HepG2 (cell line): ENCODE results near the gene SLC22A23. TPM values are rescaled to one million over a fixed set of nuclear protein-coding genes. Genes with fewer than 3 reads are reported as not detected.
A peak's percentile ranks its signal among the peaks of the same experiment; 100 is the strongest.

Experiments
- JARID2 ChIP-seq: sonication (generic); formaldehyde crosslinking; IDR thresholded peaks from 2 replicates; pipeline ENCODE4 v1.8.1; 2023; ENCODE audit warnings: missing genetic modification reagents, inconsistent platforms; ENCODE audit not compliant: insufficient replicate concordance
- KLF15 ChIP-seq: sonication (generic); formaldehyde crosslinking; IDR thresholded peaks from 2 replicates; pipeline ENCODE4 v1.8.1; 2023; ENCODE audit warnings: borderline replicate concordance, mild to moderate bottlenecking, inconsistent platforms, missing genetic modification reagents, mixed read lengths
- RARA ChIP-seq: IDR thresholded peaks from 2 replicates; pipeline ENCODE4 v1.6.1; 2016; ENCODE audit warnings: missing genetic modification reagents, missing compliant biosample characterization
- SMAD9 ChIP-seq: sonication (generic); formaldehyde crosslinking; IDR thresholded peaks from 2 replicates; pipeline ENCODE4 v1.5.1; 2020; ENCODE audit warnings: mild to moderate bottlenecking, missing genetic modification reagents
- SMARCC2 ChIP-seq: fragments of 450-650 bp; IDR thresholded peaks from 2 replicates; pipeline ENCODE4 v1.6.1; 2017; ENCODE audit warnings: antibody characterized with exemption, mild to moderate bottlenecking
- SMYD3 ChIP-seq: sonication (generic); formaldehyde crosslinking; IDR thresholded peaks from 2 replicates; pipeline ENCODE4 v1.8.1; 2023; ENCODE audit warnings: mild to moderate bottlenecking, missing genetic modification reagents
- SNAPC2 ChIP-seq: sonication (generic); formaldehyde crosslinking; IDR thresholded peaks from 2 replicates; pipeline ENCODE4 v1.8.1; 2022; ENCODE audit warnings: mild to moderate bottlenecking, missing genetic modification reagents
- SP4 ChIP-seq: sonication (generic); formaldehyde crosslinking; IDR thresholded peaks from 2 replicates; pipeline ENCODE4 v1.8.1; 2023; ENCODE audit warnings: mild to moderate bottlenecking, missing genetic modification reagents
- SRY ChIP-seq: sonication (generic); formaldehyde crosslinking; IDR thresholded peaks from 2 replicates; pipeline ENCODE4 v1.8.0; 2022; ENCODE audit warnings: mild to moderate bottlenecking, missing genetic modification reagents
- TFDP1 ChIP-seq: IDR thresholded peaks from 2 replicates; pipeline ENCODE4 v1.6.1; 2016; ENCODE audit warnings: missing compliant biosample characterization, missing genetic modification reagents, borderline replicate concordance
- ZBTB39 ChIP-seq: sonication (generic); formaldehyde crosslinking; IDR thresholded peaks from 2 replicates; pipeline ENCODE4 v1.5.0; 2020; ENCODE audit warnings: missing genetic modification reagents
- ZEB1 ChIP-seq: IDR thresholded peaks from 2 replicates; pipeline ENCODE4 v1.6.1; 2012; ENCODE audit warnings: mild to moderate bottlenecking, low read depth, inconsistent platforms; ENCODE audit not compliant: insufficient replicate concordance
- ZNF12 ChIP-seq: sonication (generic); formaldehyde crosslinking; IDR thresholded peaks from 2 replicates; pipeline ENCODE4 v1.5.0; 2020; ENCODE audit warnings: missing genetic modification reagents
- ZNF605 ChIP-seq: sonication (generic); formaldehyde crosslinking; IDR thresholded peaks from 2 replicates; pipeline ENCODE4 v1.8.0; 2022; ENCODE audit warnings: mild to moderate bottlenecking, missing genetic modification reagents
- ZNF644 ChIP-seq: IDR thresholded peaks from 2 replicates; pipeline ENCODE4 v1.6.1; 2016; ENCODE audit warnings: low read depth
- ZNF766 ChIP-seq: sonication (generic); formaldehyde crosslinking; IDR thresholded peaks from 2 replicates; pipeline ENCODE4 v1.5.0; 2020; ENCODE audit warnings: missing genetic modification reagents, borderline replicate concordance
- polyA plus RNA-seq, 8 experiments: library from polyadenylated mRNA; depleted of rRNA in 3 of 8; stranded (reverse) in 7 of 8; unstranded in 1 of 8; fragments of >200 nt; fragmentation: Illumina TruSeq in 4 of 8; extraction: Trizol in 4 of 8; gene quantifications; 2 replicates each; pipeline versions ENCODE4 v1.2.1 to v1.2.3, GENCODE V29; 2011 to 2016; ENCODE audit warnings: low read depth in 4 of 8, missing spikeins in 1 of 8, mixed read lengths in 1 of 8; ENCODE audit not compliant: insufficient read depth in 1 of 8
- total RNA-seq, 5 experiments: library from RNA; depleted of rRNA; stranded (reverse); fragments of >200 nt; fragmentation: Illumina TruSeq; extraction: Trizol; gene quantifications; 2 replicates each; pipeline ENCODE4 v1.2.3, GENCODE V29; 2016; ENCODE audit warnings: low read depth in 1 of 5
- TF ChIP-seq, protein P1 (sequence below): fragments of 450-650 bp; IDR thresholded peaks from 2 replicates; pipeline ENCODE4 v1.6.1; 2016
- TF ChIP-seq, protein P2 (sequence below): sonication (generic); formaldehyde crosslinking; conservative IDR thresholded peaks from 2 replicates; pipeline ENCODE4 v1.8.0; 2022; ENCODE audit warnings: missing genetic modification reagents
- TF ChIP-seq, protein P3 (sequence below): sonication (generic); formaldehyde crosslinking; IDR thresholded peaks from 2 replicates; pipeline ENCODE4 v1.5.0; 2020; ENCODE audit warnings: missing genetic modification reagents
- TF ChIP-seq, protein P4 (sequence below): sonication (generic); formaldehyde crosslinking; IDR thresholded peaks from 2 replicates; pipeline ENCODE4 v1.4.0; 2020; ENCODE audit warnings: missing genetic modification reagents

Gene SLC22A23
- total and polyA plus RNA-seq, 2 of the 13 experiments (the other 11 are each of a cell fraction or from before 2014, with no cell fraction given), result 11.8 to 17.5 TPM

GRCh38 chr6:3411967-3412778 is 44.7 kb downstream of the SLC22A23 start (continued):
- no peak for TF ChIP-seq SP4 (CRISPR knock-in tag)
- peak; percentile 82 for TF ChIP-seq RARA (CRISPR knock-in tag)
- TF ChIP-seq TFDP1, result no peak
- TF ChIP-seq ZBTB39 (CRISPR knock-in tag), result 0 out of 2 replicates have a peak, but pooled peaks have one; percentile 57
- TF ChIP-seq ZNF12 (CRISPR knock-in tag), result peak; percentile 49; the same call in 1 of the 2 replicates
- TF ChIP-seq JARID2 (CRISPR knock-in tag), result no peak
- TF ChIP-seq ZNF605, result no peak
- TF ChIP-seq ZNF644 (CRISPR knock-in tag), result peak; percentile 76; the same call in 1 of the 2 replicates
- TF ChIP-seq, protein P1, sequence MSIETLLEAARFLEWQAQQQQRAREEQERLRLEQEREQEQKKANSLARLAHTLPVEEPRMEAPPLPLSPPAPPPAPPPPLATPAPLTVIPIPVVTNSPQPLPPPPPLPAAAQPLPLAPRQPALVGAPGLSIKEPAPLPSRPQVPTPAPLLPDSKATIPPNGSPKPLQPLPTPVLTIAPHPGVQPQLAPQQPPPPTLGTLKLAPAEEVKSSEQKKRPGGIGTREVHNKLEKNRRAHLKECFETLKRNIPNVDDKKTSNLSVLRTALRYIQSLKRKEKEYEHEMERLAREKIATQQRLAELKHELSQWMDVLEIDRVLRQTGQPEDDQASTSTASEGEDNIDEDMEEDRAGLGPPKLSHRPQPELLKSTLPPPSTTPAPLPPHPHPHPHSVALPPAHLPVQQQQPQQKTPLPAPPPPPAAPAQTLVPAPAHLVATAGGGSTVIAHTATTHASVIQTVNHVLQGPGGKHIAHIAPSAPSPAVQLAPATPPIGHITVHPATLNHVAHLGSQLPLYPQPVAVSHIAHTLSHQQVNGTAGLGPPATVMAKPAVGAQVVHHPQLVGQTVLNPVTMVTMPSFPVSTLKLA, result no peak
- TF ChIP-seq ZNF766 (CRISPR knock-in tag), result no peak
- no peak for TF ChIP-seq SMARCC2
- TF ChIP-seq, protein P2, sequence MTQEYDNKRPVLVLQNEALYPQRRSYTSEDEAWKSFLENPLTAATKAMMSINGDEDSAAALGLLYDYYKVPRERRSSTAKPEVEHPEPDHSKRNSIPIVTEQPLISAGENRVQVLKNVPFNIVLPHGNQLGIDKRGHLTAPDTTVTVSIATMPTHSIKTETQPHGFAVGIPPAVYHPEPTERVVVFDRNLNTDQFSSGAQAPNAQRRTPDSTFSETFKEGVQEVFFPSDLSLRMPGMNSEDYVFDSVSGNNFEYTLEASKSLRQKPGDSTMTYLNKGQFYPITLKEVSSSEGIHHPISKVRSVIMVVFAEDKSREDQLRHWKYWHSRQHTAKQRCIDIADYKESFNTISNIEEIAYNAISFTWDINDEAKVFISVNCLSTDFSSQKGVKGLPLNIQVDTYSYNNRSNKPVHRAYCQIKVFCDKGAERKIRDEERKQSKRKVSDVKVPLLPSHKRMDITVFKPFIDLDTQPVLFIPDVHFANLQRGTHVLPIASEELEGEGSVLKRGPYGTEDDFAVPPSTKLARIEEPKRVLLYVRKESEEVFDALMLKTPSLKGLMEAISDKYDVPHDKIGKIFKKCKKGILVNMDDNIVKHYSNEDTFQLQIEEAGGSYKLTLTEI, result no peak
- no peak for TF ChIP-seq SRY (CRISPR knock-in tag)
- TF ChIP-seq ZEB1, result no peak
- TF ChIP-seq, protein P3, sequence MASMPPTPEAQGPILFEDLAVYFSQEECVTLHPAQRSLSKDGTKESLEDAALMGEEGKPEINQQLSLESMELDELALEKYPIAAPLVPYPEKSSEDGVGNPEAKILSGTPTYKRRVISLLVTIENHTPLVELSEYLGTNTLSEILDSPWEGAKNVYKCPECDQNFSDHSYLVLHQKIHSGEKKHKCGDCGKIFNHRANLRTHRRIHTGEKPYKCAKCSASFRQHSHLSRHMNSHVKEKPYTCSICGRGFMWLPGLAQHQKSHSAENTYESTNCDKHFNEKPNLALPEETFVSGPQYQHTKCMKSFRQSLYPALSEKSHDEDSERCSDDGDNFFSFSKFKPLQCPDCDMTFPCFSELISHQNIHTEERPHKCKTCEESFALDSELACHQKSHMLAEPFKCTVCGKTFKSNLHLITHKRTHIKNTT (CRISPR knock-in tag), result no peak
- TF ChIP-seq KLF15, result no peak
- TF ChIP-seq SMAD9 (CRISPR knock-in tag), result no peak
- TF ChIP-seq, protein P4, sequence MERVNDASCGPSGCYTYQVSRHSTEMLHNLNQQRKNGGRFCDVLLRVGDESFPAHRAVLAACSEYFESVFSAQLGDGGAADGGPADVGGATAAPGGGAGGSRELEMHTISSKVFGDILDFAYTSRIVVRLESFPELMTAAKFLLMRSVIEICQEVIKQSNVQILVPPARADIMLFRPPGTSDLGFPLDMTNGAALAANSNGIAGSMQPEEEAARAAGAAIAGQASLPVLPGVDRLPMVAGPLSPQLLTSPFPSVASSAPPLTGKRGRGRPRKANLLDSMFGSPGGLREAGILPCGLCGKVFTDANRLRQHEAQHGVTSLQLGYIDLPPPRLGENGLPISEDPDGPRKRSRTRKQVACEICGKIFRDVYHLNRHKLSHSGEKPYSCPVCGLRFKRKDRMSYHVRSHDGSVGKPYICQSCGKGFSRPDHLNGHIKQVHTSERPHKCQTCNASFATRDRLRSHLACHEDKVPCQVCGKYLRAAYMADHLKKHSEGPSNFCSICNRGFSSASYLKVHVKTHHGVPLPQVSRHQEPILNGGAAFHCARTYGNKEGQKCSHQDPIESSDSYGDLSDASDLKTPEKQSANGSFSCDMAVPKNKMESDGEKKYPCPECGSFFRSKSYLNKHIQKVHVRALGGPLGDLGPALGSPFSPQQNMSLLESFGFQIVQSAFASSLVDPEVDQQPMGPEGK (CRISPR knock-in tag), result peak; percentile 56; the same call in 1 of the 2 replicates
- no peak for TF ChIP-seq SMYD3
- no peak for TF ChIP-seq SNAPC2 (CRISPR knock-in tag)
